GM23338 (cell line): ENCODE data around the gene PHC2.

Experiments
- CTCF ChIP-seq, 2 experiments: fragments of 200-600 bp in 1 of 2; sonication (generic) in 1 of 2; conservative IDR thresholded peaks; 2 replicates each; pipeline versions ENCODE4 v1.5.1 to v1.6.1; 2016 to 2017; ENCODE audit warnings: antibody characterized with exemption in 2 of 2, low read depth in 2 of 2, mild to moderate bottlenecking in 2 of 2, moderate library complexity in 1 of 2
- EZH2 ChIP-seq: fragments of 200-600 bp; sonication (generic); IDR thresholded peaks from one replicate; pipeline ENCODE4 v1.8.0; 2017; ENCODE audit warnings: antibody characterized with exemption, mild to moderate bottlenecking, low read depth; ENCODE audit not compliant: unreplicated experiment
- EZH2phosphoT487 ChIP-seq: fragments of 200-600 bp; sonication (generic); IDR thresholded peaks from one replicate; pipeline ENCODE4 v1.8.1; 2018; ENCODE audit warnings: antibody characterized with exemption; ENCODE audit not compliant: unreplicated experiment
- POLR2AphosphoS5 ChIP-seq: IDR thresholded peaks from 2 replicates; pipeline ENCODE4 v1.6.1; 2016; ENCODE audit warnings: antibody characterized with exemption, low read depth
- ZNF331 ChIP-seq: fragments of 250-450 bp; sonication (Bioruptor Pico); IDR thresholded peaks from 2 replicates; pipeline ENCODE4 v1.5.0; 2020; ENCODE audit warnings: low read depth, mild to moderate bottlenecking, moderate library complexity
- TF ChIP-seq, protein P1 (sequence below): IDR thresholded peaks from one replicate; pipeline ENCODE4 v1.6.1; 2018; ENCODE audit warnings: antibody characterized with exemption; ENCODE audit not compliant: unreplicated experiment

DNA sequence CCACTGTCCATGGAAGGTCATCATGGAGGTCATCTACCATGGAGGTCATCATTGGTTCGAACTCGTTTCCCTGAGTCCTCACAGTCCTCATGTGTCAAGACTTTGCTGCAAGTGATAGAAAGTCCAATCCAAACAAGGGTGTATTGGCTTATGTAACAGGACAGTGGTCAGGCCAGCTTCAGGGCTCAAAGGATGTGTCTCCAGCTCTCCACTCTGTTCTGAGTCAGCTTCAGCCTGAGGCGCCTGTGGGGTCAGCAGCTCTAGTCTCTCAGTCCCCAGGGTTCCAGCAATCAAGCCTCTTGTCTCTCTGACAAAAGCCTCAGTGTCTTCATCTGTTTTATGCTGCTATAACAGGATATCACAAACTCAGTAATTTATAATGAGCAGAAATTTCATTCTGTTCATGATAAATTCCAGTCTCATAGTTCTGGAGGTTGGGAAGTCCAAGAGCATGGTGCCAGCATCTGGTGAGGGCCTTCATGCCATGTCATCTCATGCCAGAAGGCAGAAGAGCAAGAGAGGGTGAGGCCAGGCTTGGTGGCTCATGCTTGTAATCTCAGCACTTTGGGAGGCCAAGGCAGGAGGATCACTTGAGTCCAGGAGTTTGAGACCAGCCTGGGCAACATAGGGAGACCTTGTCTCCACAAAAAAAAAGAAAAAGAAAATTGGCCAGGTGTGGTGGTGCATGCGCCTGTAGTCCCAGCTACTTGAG lies 129.5 kb downstream of the PHC2 start:
- no peak for TF ChIP-seq CTCF (conservative IDR thresholded peaks at IDR 0.05; ENCODE audit: low read depth in 2 of 2)
- TF ChIP-seq ZNF331 (CRISPR knock-in tag) = no peak
- TF ChIP-seq POLR2AphosphoS5 = no peak
- TF ChIP-seq EZH2 = no peak
- no peak for TF ChIP-seq EZH2phosphoT487
- TF ChIP-seq, protein P1, sequence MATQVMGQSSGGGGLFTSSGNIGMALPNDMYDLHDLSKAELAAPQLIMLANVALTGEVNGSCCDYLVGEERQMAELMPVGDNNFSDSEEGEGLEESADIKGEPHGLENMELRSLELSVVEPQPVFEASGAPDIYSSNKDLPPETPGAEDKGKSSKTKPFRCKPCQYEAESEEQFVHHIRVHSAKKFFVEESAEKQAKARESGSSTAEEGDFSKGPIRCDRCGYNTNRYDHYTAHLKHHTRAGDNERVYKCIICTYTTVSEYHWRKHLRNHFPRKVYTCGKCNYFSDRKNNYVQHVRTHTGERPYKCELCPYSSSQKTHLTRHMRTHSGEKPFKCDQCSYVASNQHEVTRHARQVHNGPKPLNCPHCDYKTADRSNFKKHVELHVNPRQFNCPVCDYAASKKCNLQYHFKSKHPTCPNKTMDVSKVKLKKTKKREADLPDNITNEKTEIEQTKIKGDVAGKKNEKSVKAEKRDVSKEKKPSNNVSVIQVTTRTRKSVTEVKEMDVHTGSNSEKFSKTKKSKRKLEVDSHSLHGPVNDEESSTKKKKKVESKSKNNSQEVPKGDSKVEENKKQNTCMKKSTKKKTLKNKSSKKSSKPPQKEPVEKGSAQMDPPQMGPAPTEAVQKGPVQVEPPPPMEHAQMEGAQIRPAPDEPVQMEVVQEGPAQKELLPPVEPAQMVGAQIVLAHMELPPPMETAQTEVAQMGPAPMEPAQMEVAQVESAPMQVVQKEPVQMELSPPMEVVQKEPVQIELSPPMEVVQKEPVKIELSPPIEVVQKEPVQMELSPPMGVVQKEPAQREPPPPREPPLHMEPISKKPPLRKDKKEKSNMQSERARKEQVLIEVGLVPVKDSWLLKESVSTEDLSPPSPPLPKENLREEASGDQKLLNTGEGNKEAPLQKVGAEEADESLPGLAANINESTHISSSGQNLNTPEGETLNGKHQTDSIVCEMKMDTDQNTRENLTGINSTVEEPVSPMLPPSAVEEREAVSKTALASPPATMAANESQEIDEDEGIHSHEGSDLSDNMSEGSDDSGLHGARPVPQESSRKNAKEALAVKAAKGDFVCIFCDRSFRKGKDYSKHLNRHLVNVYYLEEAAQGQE = no peak
